ENCODE results near the gene FLNB.

Gene FLNB

DNA sequence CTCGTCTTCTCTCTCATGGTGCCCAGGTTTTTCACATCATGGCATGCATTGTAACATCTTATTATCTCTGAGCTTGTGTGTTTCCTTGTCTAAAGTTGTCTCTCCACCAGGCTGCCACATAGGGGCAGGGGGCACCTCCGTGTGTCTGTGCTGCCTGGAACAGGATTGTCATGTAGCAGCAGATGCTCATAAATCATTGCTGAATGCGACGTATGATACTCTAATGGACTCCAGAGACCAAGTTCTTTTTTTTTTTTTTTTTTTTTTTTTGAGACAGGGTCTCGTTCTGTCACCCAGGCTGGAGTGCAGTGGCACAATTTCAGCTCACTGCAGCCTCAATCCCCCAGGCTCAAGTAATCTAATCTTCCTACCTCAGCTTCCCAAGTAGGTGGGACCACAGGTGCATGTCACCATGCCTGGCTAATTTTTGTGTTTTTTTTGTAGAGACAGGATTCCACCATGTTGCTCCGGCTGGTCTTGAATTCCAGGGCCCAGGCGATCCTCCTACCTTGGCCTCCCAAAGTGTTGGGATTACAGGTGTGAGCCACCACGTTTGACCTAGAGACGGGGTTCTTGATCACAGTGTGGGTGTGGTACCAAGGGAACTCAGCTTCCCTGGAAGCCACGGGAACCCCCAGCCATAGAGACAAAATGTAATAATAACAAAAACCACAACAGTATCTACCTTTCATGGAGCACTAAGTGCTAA lies 207.2 kb downstream of the FLNB start:
- DNase-seq, result no peak

DNA sequence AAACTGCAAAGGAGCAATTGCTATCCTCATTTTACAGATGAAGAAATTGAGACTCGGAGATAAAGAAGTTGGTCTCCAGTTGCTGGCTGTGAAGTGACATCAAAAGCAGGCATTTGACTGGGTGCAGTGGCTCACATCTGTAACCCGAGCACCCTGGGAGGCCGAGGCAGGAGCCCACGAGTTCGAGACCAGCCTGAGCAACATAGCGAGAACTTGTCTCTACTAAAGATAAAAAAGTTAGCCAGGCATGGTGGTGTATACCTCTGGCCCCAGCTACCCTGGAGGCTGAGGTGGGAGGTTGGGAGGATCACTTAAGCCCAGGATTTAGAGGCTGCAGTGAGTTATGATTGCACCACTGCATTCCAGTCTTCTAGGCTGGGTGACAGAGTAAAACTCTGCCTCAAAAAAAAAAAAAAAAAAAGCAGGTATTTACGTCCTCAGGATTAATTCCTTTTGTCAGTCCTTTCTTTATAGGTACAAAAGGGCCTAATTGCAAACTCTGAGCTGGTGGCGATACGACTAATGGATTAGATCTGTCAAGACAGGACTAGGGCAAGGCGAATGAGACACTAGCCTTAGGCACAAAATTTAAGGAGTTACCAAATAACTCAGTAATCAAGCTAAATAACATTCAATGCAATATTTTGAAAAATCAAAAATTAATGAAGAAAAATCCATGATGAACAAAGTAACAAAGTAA lies 208.4 kb downstream of the FLNB start:
- DNase-seq, result no peak

DNA sequence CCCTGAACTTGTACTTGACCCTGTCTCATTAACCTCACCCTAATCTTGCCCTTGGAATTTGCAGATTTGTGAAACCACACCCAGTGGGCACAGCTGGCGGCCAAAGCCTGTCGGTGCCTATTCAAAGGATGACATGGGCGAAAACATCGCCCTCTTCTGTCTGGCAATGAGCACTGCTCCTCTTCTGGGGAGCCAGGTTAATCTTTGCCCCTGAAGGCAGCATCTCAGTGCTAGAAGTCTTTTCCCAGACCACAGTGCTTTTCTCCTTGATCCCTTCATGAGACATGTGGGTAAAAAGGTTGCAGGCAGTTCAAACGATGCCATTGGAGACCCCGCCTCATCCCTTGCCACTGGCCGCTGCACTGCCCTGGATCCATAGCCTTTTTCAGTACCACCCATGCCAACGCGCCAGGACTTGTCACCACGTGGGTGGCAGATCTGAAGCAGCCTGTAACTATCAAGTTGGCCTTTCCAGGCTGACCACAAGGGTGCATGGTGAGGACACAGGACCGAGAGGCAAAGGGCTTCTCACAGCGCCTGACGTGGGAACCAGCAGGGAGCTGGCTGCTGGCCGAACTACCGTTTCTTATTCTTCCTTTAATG lies 209.1 kb downstream of the FLNB start:
- DNase-seq, result peak; percentile 16

DNA sequence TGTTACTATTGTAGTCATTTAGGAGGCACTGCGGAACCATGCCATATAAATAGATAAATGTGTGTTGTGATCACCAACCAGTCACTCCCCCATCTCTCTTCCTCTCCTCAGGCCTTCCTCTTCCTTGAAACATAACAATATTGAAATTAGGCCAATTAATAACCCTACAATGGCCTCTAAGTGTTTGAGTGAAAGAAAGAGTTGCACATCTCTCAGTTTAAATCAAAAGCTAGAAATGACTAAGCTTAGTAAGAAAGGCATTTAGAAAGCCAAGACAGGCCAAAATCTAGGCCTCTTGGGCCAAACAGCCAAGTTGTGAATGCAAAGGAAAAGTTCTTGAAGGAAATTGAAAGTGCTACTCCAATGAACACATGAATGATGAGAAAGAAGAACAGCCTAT lies 210.7 kb downstream of the FLNB start:
- no peak for DNase-seq

Measured in activated T-cell treated with anti-CD3 and anti-CD28 coated beads for 4 hours (primary cell).